ENCODE measurements around the gene ERFE. TPM values are rescaled to one million over a fixed set of nuclear protein-coding genes. Genes with fewer than 3 reads are reported as not detected.

Gene ERFE
- polyA plus RNA-seq, 1 donor from 2014 or later, result not detected

- TF ChIP-seq REST (IDR thresholded peaks at IDR 0.05; ENCODE audit: borderline replicate concordance) (no peak), EZH2 (IDR thresholded peaks at IDR 0.05; ENCODE audit: borderline replicate concordance, insufficient read depth, low read length, poor library complexity, severe bottlenecking) (no peak), TAF1 (IDR thresholded peaks at IDR 0.05; ENCODE audit: low read depth) (no peak), RAD21 (conservative IDR thresholded peaks at IDR 0.05) (no peak), MXI1 (conservative IDR thresholded peaks at IDR 0.05; ENCODE audit: poor library complexity, severe bottlenecking) (no peak), POLR2AphosphoS5 (IDR thresholded peaks at IDR 0.05) (no peak), CTCF (IDR thresholded peaks at IDR 0.05; ENCODE audit: poor library complexity, severe bottlenecking) (no peak), SMC3 (conservative IDR thresholded peaks at IDR 0.05; ENCODE audit: poor library complexity) (no peak), EP300 (conservative IDR thresholded peaks at IDR 0.05; ENCODE audit: poor library complexity, severe bottlenecking) (no peak)
- Histone ChIP-seq H3K9me2 (ENCODE audit: insufficient read depth, low read length) (no peaks in the 10 kb centered on the region), H3K4me2 (ENCODE audit: low read length) (no peak overlapping the region), H3K36me3 (ENCODE audit: insufficient read depth, low read length) (no peaks in the 10 kb centered on the region), H4K20me1 (ENCODE audit: insufficient read depth) (no peaks in the 10 kb centered on the region), H2AFZ (ENCODE audit: low read depth, low read length) (no peak overlapping the region), H3F3A (ENCODE audit: insufficient read depth, low read length, poor library complexity, severe bottlenecking) (no peaks in the 10 kb centered on the region), H3K4me3 (ENCODE audit: low read length) (no peak overlapping the region), H3K9ac (ENCODE audit: low read length) (no peak overlapping the region), H3K27ac (ENCODE audit: low read length) (no peak overlapping the region), H3K9me3 (ENCODE audit: low read length) (no peaks in the 10 kb centered on the region), H3K27me3 (ENCODE audit: insufficient read depth, low read depth, low read length) (no peaks in the 10 kb centered on the region), H3K79me2 (replicated peaks; ENCODE audit: insufficient read depth, low read length) (no peaks in the 10 kb centered on the region)
Observed at GRCh38 chr2:238126338-238126737, 32.4 kb upstream of the ERFE start.

GRCh38 chr2:238126775-238127164, 32.0 kb upstream of the ERFE start:
- H3K9me3 ChIP-seq (ENCODE audit: low read length), result no peaks in the 10 kb centered on the region
- no peak overlapping the region for H3K9ac ChIP-seq (ENCODE audit: low read length)
- H3K9me2 ChIP-seq (ENCODE audit: insufficient read depth, low read length), result no peaks in the 10 kb centered on the region
- no peak overlapping the region for H3K27ac ChIP-seq (ENCODE audit: low read length)
- H3K27me3 ChIP-seq (ENCODE audit: insufficient read depth, low read depth, low read length), result no peaks in the 10 kb centered on the region
- H4K20me1 ChIP-seq (ENCODE audit: insufficient read depth), result no peaks in the 10 kb centered on the region
- H2AFZ ChIP-seq (ENCODE audit: low read depth, low read length), result no peak overlapping the region
- H3K4me3 ChIP-seq (ENCODE audit: low read length), result no peak overlapping the region
- no peaks in the 10 kb centered on the region for H3K79me2 ChIP-seq (replicated peaks; ENCODE audit: insufficient read depth, low read length)
- TF ChIP-seq EZH2 (IDR thresholded peaks at IDR 0.05; ENCODE audit: borderline replicate concordance, insufficient read depth, low read length, poor library complexity, severe bottlenecking) (no peak), TAF1 (IDR thresholded peaks at IDR 0.05; ENCODE audit: low read depth) (no peak), CTCF (IDR thresholded peaks at IDR 0.05; ENCODE audit: poor library complexity, severe bottlenecking) (no peak), REST (IDR thresholded peaks at IDR 0.05; ENCODE audit: borderline replicate concordance) (no peak), SMC3 (conservative IDR thresholded peaks at IDR 0.05; ENCODE audit: poor library complexity) (no peak), MXI1 (conservative IDR thresholded peaks at IDR 0.05; ENCODE audit: poor library complexity, severe bottlenecking) (no peak), POLR2AphosphoS5 (IDR thresholded peaks at IDR 0.05) (no peak), RAD21 (conservative IDR thresholded peaks at IDR 0.05) (no peak), EP300 (conservative IDR thresholded peaks at IDR 0.05; ENCODE audit: poor library complexity, severe bottlenecking) (no peak)
- H3F3A ChIP-seq (ENCODE audit: insufficient read depth, low read length, poor library complexity, severe bottlenecking), result no peaks in the 10 kb centered on the region
- no peaks in the 10 kb centered on the region for H3K36me3 ChIP-seq (ENCODE audit: insufficient read depth, low read length)
- no peak overlapping the region for H3K4me2 ChIP-seq (ENCODE audit: low read length)

Measured in neural cell (in vitro differentiated cells).